GM10266 (cell line): ENCODE measurements around the gene IGF2R.
"Not testable (repeated sequence)": the region's sequence is repeated elsewhere in the genome, so short reads cannot be mapped to it uniquely, and the experiment has no call there.

Experiments
- DNase-seq: peaks from one replicate; pipeline ENCODE4 v3.0.0; 2012; ENCODE audit errors: extremely low spot score
- TF ChIP-seq, protein P1 (sequence below): IDR thresholded peaks from 2 replicates; pipeline ENCODE4 v1.5.1; 2012; ENCODE audit warnings: mild to moderate bottlenecking, low read depth; ENCODE audit not compliant: control insufficient read depth, insufficient read depth; ENCODE audit errors: missing control alignments

The IGF2R gene, protein sequence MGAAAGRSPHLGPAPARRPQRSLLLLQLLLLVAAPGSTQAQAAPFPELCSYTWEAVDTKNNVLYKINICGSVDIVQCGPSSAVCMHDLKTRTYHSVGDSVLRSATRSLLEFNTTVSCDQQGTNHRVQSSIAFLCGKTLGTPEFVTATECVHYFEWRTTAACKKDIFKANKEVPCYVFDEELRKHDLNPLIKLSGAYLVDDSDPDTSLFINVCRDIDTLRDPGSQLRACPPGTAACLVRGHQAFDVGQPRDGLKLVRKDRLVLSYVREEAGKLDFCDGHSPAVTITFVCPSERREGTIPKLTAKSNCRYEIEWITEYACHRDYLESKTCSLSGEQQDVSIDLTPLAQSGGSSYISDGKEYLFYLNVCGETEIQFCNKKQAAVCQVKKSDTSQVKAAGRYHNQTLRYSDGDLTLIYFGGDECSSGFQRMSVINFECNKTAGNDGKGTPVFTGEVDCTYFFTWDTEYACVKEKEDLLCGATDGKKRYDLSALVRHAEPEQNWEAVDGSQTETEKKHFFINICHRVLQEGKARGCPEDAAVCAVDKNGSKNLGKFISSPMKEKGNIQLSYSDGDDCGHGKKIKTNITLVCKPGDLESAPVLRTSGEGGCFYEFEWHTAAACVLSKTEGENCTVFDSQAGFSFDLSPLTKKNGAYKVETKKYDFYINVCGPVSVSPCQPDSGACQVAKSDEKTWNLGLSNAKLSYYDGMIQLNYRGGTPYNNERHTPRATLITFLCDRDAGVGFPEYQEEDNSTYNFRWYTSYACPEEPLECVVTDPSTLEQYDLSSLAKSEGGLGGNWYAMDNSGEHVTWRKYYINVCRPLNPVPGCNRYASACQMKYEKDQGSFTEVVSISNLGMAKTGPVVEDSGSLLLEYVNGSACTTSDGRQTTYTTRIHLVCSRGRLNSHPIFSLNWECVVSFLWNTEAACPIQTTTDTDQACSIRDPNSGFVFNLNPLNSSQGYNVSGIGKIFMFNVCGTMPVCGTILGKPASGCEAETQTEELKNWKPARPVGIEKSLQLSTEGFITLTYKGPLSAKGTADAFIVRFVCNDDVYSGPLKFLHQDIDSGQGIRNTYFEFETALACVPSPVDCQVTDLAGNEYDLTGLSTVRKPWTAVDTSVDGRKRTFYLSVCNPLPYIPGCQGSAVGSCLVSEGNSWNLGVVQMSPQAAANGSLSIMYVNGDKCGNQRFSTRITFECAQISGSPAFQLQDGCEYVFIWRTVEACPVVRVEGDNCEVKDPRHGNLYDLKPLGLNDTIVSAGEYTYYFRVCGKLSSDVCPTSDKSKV (N-terminal part only)

DNA sequence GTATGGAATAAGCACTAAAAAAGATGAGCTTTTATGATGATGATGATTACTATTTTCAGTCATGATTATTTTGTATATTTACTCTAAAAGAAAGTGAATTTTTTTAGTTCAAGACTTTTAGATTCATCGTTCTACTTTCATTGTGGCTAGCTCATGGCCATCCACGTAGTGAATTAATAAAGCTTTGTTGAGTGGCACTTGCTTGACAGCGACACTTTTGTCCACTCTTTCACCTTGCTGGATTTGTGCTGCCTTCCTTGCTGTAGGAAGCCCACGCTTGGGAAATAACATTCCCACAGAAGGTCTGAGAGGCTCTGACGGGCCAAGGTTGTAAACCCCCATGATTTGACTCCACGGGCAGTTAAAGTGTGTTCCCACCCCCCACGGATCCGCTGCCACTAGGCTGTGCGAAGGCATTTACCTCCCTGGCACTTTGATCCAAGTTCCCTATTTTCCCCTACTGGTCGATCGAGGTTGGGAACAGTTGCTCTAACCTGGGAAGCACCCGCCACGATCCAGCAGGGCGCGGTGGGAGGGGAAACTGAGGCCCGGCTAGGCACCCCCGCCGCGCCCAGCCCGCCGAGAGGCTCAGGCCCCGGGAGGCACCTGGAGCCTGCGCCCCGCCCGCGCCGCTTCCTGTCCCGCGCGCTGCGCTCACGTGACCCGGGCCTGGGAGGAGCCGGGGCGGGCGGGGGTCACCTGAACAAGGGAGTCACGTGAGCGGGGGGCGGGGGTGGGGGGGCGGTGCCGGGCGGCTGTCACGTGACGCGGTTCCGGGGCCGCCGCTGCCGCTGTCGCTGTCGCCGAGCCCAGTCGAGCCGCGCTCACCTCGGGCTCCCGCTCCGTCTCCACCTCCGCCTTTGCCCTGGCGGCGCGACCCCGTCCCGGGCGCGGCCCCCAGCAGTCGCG is at the start of gene IGF2R:
IGF2R (plus strand) TSS at position 788 of the 909 bp plus-strand sequence. CDS start 165 bp downstream, outside the sequence.
- TF ChIP-seq, protein P1, sequence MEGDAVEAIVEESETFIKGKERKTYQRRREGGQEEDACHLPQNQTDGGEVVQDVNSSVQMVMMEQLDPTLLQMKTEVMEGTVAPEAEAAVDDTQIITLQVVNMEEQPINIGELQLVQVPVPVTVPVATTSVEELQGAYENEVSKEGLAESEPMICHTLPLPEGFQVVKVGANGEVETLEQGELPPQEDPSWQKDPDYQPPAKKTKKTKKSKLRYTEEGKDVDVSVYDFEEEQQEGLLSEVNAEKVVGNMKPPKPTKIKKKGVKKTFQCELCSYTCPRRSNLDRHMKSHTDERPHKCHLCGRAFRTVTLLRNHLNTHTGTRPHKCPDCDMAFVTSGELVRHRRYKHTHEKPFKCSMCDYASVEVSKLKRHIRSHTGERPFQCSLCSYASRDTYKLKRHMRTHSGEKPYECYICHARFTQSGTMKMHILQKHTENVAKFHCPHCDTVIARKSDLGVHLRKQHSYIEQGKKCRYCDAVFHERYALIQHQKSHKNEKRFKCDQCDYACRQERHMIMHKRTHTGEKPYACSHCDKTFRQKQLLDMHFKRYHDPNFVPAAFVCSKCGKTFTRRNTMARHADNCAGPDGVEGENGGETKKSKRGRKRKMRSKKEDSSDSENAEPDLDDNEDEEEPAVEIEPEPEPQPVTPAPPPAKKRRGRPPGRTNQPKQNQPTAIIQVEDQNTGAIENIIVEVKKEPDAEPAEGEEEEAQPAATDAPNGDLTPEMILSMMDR = no peak
- peak; percentile 99 for DNase-seq

DNA sequence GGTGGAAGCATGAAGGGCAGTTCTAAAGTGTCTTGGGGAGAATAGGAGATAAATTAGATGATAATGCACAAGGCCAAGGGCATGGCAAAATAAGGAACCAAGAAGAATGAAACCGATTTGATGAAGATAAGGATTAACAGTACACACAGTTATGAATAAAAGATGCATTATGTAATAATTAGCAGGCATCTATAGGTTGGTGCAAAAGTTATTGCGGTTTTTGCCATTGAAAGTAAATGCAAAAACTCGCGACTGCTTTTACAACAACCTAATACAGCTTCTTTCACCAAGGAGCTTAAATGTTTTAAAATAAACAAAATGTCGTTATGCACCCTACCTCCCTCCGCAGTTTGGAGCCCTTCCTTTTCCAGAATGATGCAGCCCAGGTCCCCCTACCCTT is 49.1 kb upstream of the IGF2R start:
- DNase-seq = no peak
- TF ChIP-seq, protein P1 = no peak

DNA sequence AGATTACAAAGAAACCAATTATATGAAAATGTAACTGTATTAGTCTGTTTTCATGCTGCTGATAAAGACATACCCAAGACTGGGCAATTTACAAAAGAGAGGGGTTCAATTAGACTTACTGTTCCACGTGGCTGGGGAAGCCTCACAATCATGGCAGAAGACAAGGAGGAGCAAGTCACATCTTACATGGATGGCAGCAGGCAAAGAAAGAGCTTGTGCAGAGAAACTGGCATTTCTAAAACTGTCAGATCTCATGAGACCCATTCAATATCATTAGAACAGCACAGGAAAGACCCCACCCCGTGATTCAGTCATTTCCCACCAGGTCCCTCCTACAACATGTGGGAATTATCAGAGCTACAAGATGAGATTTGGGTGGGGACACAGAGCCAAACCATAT is 44.7 kb upstream of the IGF2R start:
- DNase-seq = not testable (repeated sequence)

DNA sequence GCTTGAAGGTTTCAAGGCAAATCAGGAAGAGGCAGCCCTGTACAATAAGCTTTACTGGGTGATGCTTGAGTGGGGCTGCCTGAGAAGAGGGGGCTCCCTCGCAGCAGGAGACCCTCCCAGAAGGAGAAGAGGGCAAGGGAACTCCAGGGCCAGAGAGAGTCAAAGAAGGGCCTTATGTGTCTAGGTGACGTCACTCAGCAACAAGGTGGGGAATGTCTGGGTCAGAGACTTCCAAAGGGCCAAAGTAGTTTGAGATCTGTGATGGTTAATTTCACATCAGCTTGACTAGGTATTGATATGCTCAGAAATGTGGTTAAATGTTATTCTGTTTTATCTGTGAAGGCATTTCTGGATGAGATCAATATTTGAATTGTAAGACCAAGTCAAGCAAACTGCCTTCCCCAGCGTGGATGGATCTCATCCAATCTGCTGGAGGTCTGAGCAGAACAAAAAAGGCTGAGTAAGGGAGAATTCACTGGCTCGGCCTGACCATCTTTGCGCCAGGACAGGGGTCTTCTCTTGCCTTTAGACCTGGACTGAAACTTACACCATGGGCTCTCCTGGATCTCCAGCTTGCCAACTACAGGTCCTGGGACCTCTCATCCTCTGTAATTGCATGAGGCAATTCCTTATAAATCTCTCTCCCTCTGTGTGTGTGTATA is 42.2 kb upstream of the IGF2R start:
- TF ChIP-seq, protein P1 = no peak
- DNase-seq = no peak

DNA sequence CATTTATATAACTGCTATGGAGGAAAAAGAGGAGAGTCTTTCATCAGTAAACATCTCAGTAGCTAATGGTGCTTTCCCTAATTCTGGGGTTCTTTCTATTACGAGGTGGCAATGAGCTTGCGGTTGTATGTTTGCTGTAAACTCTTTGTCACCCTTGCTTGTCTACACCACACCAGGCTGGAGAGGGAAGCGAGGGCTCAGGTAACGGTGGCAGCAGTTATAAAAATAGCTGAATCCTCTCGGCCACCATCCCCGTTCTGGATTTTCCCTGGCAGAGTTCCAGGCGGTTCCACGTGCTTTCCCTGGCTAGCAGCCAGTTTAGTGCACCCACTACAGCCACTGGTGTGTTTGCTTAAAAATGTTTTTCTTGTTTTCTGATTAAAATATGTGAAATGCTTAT is 39.1 kb upstream of the IGF2R start:
- TF ChIP-seq, protein P1 = no peak
- peak; percentile 41 for DNase-seq

DNA sequence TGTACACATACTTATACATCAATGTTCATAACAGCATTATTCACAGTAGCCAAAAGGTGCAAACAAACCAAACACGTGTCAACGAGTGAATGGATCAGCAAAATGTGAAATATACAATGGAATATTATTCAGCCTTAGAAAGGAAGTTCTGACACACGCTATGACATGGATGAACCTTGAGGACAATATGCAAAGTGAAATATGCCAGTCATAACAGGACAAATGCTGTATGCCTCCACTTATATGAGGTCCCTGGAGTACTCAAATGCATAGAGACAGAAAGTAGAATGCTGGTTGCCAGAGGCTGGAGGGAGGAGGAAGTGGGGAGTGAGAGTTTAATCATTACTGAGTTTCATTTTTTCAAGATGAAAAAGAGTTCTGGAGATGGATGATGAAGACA is 37.8 kb upstream of the IGF2R start:
- TF ChIP-seq, protein P1 = no peak
- DNase-seq = peak; percentile 26
